Measurements from ENCODE around the gene FADS3. TPM values are rescaled to one million over a fixed set of nuclear protein-coding genes. Genes with fewer than 3 reads are reported as not detected.

Gene FADS3
- total and polyA plus RNA-seq, 2 experiments from 2014 or later: 44.4 to 73.5 TPM

GRCh38 chr11:61850687-61851086 lies 40.7 kb downstream of the FADS3 start (continued):
- TF ChIP-seq ZNF462 (CRISPR knock-in tag; IDR thresholded peaks at IDR 0.05) (no peak), ZNF114 (CRISPR knock-in tag; IDR thresholded peaks at IDR 0.05) (no peak), REST (IDR thresholded peaks at IDR 0.05; ENCODE audit: unreplicated experiment) (no peak), NANOG (IDR thresholded peaks at IDR 0.05; ENCODE audit: borderline replicate concordance) (no peak), CTCF (conservative IDR thresholded peaks at IDR 0.05; ENCODE audit: low read depth in 2 of 2) (no peak), CREB1 (CRISPR knock-in tag; IDR thresholded peaks at IDR 0.05; ENCODE audit: low read depth) (no peak), ZNF331 (CRISPR knock-in tag; IDR thresholded peaks at IDR 0.05; ENCODE audit: low read depth) (no peak), EZH2 (IDR thresholded peaks at IDR 0.05; ENCODE audit: low read depth, unreplicated experiment) (no peak), ETS1 (IDR thresholded peaks at IDR 0.05) (no peak), POLR2AphosphoS5 (IDR thresholded peaks at IDR 0.05; ENCODE audit: low read depth) (no peak)
